A549 (cell line): ENCODE results near the gene PAIP1. TPM values are rescaled to one million over a fixed set of nuclear protein-coding genes. Genes with fewer than 3 reads are reported as not detected.
A peak's percentile ranks its signal among the peaks of the same experiment; 100 is the strongest.

Source experiments
- ATAC-seq, 2 experiments: fragments of 200-7000 bp in 1 of 2; fragments of >200 bp in 1 of 2; cut with Nextera tagmentation in 1 of 2; cut with Tn5 transposase in 1 of 2; 3 replicates each; pipeline versions ENCODE4 v1.8.0 to v1.9.1; 2018 to 2020; ENCODE audit warnings: mild to moderate bottlenecking in 1 of 2, moderate library complexity in 1 of 2
- CTCF ChIA-PET: fragments of 300-600 bp; sonication (Branson Sonifier 250); formaldehyde crosslinking; extraction: SDS; loops from one replicate; lab custom pipeline; 2021; ENCODE audit warnings: antibody characterized with exemption, inconsistent platforms; lab: Yijun Ruan, JAX
- POLR2A ChIA-PET: fragments of 350-600 bp; formaldehyde crosslinking; extraction: SDS; loops from one replicate; lab custom pipeline; 2021; ENCODE audit warnings: antibody characterized with exemption, inconsistent platforms; lab: Yijun Ruan, JAX
- DNase-seq, 2 experiments: peaks; one replicate each; pipeline versions ENCODE4 v3.0.0 to v3.0.0-alpha.2; 2011 to 2016; ENCODE audit warnings: low read depth in 1 of 2, low spot score in 1 of 2
- FAIRE-seq: peaks from 2 replicates; lab custom pipeline; 2011; peaks lifted over from hg19 to GRCh38; lab: Jason Lieb, UNC
- H3K27ac ChIP-seq, 2 experiments: fragments of >200 bp; sonication (Bioruptor Twin); formaldehyde crosslinking; 3 replicates each; pipeline ENCODE4 v1.5.1; 2016 to 2017
- H3K4me1 ChIP-seq: fragments of >200 bp; sonication (Bioruptor Twin); formaldehyde crosslinking; 3 replicates; pipeline ENCODE4 v1.6.1; 2016
- H3K4me2 ChIP-seq: fragments of >200 bp; sonication (Bioruptor Twin); formaldehyde crosslinking; 3 replicates; pipeline ENCODE4 v1.6.1; 2016
- H3K4me3 ChIP-seq: fragments of >200 bp; sonication (Bioruptor Twin); formaldehyde crosslinking; 3 replicates; pipeline ENCODE4 v1.5.1; 2016
- H3K9me3 ChIP-seq: fragments of >200 bp; sonication (Bioruptor Twin); formaldehyde crosslinking; 3 replicates; pipeline ENCODE4 v1.6.1; 2016
- CEBPB ChIP-seq, 2 experiments: fragments of >200 bp in 1 of 2; sonication (Bioruptor Twin) in 1 of 2; formaldehyde crosslinking in 1 of 2; IDR thresholded peaks; 2 replicates each; pipeline ENCODE4 v1.6.1; 2012 to 2016
- ELK1 ChIP-seq: fragments of 150-350 bp; IDR thresholded peaks from 2 replicates; pipeline ENCODE4 v1.6.1; 2014; ENCODE audit warnings: low read depth, mild to moderate bottlenecking, low read length
- EP300 ChIP-seq, 2 experiments: fragments of >200 bp; sonication (Bioruptor Twin); formaldehyde crosslinking; IDR thresholded peaks; 2 replicates in 1 of 2; 3 replicates in 1 of 2; pipeline ENCODE4 v1.6.1; 2016 to 2017
- FOSL2 ChIP-seq, 2 experiments: fragments of 450-650 bp in 1 of 2; fragments of >200 bp in 1 of 2; sonication (Bioruptor Twin) in 1 of 2; formaldehyde crosslinking; IDR thresholded peaks; 2 replicates each; pipeline versions ENCODE4 v1.5.0 to v1.6.1; 2016 to 2020; ENCODE audit warnings: mild to moderate bottlenecking in 1 of 2, moderate library complexity in 1 of 2
- FOXS1 ChIP-seq: fragments of 250-450 bp; sonication (Bioruptor Pico); IDR thresholded peaks from 2 replicates; pipeline ENCODE4 v1.5.0; 2020; ENCODE audit warnings: mild to moderate bottlenecking, moderate library complexity
- GATA3 ChIP-seq: IDR thresholded peaks from 2 replicates; pipeline ENCODE4 v1.6.1; 2012; ENCODE audit warnings: borderline replicate concordance
- HDAC2 ChIP-seq: fragments of 200-600 bp; sonication (generic); IDR thresholded peaks from 2 replicates; pipeline ENCODE4 v1.6.1; 2016
- HEYL ChIP-seq: fragments of 250-450 bp; sonication (Bioruptor Pico); IDR thresholded peaks from 2 replicates; pipeline ENCODE4 v1.8.0; 2021; ENCODE audit warnings: mild to moderate bottlenecking, moderate library complexity
- HOXB13 ChIP-seq: fragments of 250-450 bp; sonication (Bioruptor Pico); IDR thresholded peaks from 2 replicates; pipeline ENCODE4 v1.5.0; 2020; ENCODE audit warnings: low read depth, mild to moderate bottlenecking, moderate library complexity
- KDM5A ChIP-seq: fragments of 200-600 bp; sonication (generic); IDR thresholded peaks from 2 replicates; pipeline ENCODE4 v1.6.1; 2016; ENCODE audit warnings: antibody characterized with exemption, mild to moderate bottlenecking
- MAX ChIP-seq: IDR thresholded peaks from 2 replicates; pipeline ENCODE4 v1.6.1; 2012
- MAZ ChIP-seq: fragments of 150-350 bp; IDR thresholded peaks from 2 replicates; pipeline ENCODE4 v1.6.1; 2014; ENCODE audit warnings: antibody characterized with exemption, low read depth, low read length, borderline replicate concordance
- MYC ChIP-seq: IDR thresholded peaks from 2 replicates; pipeline ENCODE4 v1.6.1; 2012; ENCODE audit warnings: mild to moderate bottlenecking, inconsistent platforms, low read length, improper control_type of control experiment, borderline replicate concordance
- NFE2L2 ChIP-seq: fragments of 150-350 bp; conservative IDR thresholded peaks from 2 replicates; pipeline ENCODE4 v1.6.1; 2014; ENCODE audit warnings: low read length
- NR3C1 ChIP-seq: fragments of >200 bp; sonication (Bioruptor Twin); formaldehyde crosslinking; IDR thresholded peaks from 3 replicates; pipeline ENCODE4 v1.6.1; 2017
- POLR2A ChIP-seq: IDR thresholded peaks from 2 replicates; pipeline ENCODE4 v1.6.1; 2012; ENCODE audit warnings: mild to moderate bottlenecking, low read length
- RARB ChIP-seq: fragments of 250-450 bp; sonication (Bioruptor Pico); IDR thresholded peaks from 2 replicates; pipeline ENCODE4 v1.8.0; 2021; ENCODE audit warnings: mild to moderate bottlenecking, moderate library complexity
- REST ChIP-seq: fragments of 200-600 bp; sonication (generic); IDR thresholded peaks from 2 replicates; pipeline ENCODE4 v1.6.1; 2016; ENCODE audit warnings: antibody characterized with exemption, mild to moderate bottlenecking, moderate library complexity
- RNF2 ChIP-seq: fragments of 200-600 bp; sonication (generic); IDR thresholded peaks from 2 replicates; pipeline ENCODE4 v1.6.1; 2016; ENCODE audit warnings: low read depth, mild to moderate bottlenecking, antibody characterized with exemption, moderate library complexity, borderline replicate concordance
- SREBF2 ChIP-seq: fragments of 450-650 bp; IDR thresholded peaks from 2 replicates; pipeline ENCODE4 v1.6.1; 2014; ENCODE audit warnings: mild to moderate bottlenecking, moderate library complexity
- TFCP2L1 ChIP-seq: fragments of 250-450 bp; sonication (Bioruptor Pico); IDR thresholded peaks from 2 replicates; pipeline ENCODE4 v1.5.0; 2021; ENCODE audit warnings: mild to moderate bottlenecking
- ZFP36 ChIP-seq: fragments of 450-650 bp; IDR thresholded peaks from 2 replicates; pipeline ENCODE4 v1.6.1; 2014; ENCODE audit warnings: borderline replicate concordance; ENCODE audit not compliant: partially characterized antibody
- ZNF302 ChIP-seq: fragments of 250-450 bp; sonication (Bioruptor Pico); IDR thresholded peaks from 2 replicates; pipeline ENCODE4 v1.9.0; 2021; ENCODE audit warnings: inconsistent platforms, mild to moderate bottlenecking, moderate library complexity
- ZSCAN20 ChIP-seq: fragments of 250-450 bp; sonication (Bioruptor Pico); IDR thresholded peaks from 2 replicates; pipeline ENCODE4 v1.8.0; 2022; ENCODE audit warnings: mild to moderate bottlenecking, moderate library complexity
- whole genome bisulfite sequencing: methylation state at CpG from one replicate; pipeline ENCODE4 v1.1.6; 2017; ENCODE audit errors: missing lambda C conversion rate; 5-methylcytosine and 5-hydroxymethylcytosine counted together
- polyA plus RNA-seq, 4 experiments: library from polyadenylated mRNA; depleted of rRNA in 3 of 4; stranded (reverse); fragments of >200 nt; fragmentation: RNase III in 1 of 4; extraction: RNeasy Plus Mini Kit Qiagen cat#74134 plus additional on column Dnase treatment in 1 of 4; gene quantifications; 2 replicates in 3 of 4; 3 replicates in 1 of 4; pipeline ENCODE4 v1.2.3, GENCODE V29; 2011 to 2017
- TF ChIP-seq, protein P1 (sequence below): fragments of >200 bp; sonication (Bioruptor Twin); formaldehyde crosslinking; IDR thresholded peaks from 3 replicates; pipeline ENCODE4 v1.5.1; 2016
- TF ChIP-seq, protein P2 (sequence below): fragments of >200 bp; sonication (Bioruptor Twin); formaldehyde crosslinking; IDR thresholded peaks from 3 replicates; pipeline ENCODE4 v1.6.1; 2016

PAIP1 gene
- polyA plus RNA-seq, 2 of the 4 experiments (the other 2 are of a cell fraction), result 89.6 to 188 TPM

GRCh38 chr5:43514816-43515677 lies 41.8 kb downstream of the PAIP1 start, which contains the start of gene C5orf34 (continued):
- TF ChIP-seq, protein P1, sequence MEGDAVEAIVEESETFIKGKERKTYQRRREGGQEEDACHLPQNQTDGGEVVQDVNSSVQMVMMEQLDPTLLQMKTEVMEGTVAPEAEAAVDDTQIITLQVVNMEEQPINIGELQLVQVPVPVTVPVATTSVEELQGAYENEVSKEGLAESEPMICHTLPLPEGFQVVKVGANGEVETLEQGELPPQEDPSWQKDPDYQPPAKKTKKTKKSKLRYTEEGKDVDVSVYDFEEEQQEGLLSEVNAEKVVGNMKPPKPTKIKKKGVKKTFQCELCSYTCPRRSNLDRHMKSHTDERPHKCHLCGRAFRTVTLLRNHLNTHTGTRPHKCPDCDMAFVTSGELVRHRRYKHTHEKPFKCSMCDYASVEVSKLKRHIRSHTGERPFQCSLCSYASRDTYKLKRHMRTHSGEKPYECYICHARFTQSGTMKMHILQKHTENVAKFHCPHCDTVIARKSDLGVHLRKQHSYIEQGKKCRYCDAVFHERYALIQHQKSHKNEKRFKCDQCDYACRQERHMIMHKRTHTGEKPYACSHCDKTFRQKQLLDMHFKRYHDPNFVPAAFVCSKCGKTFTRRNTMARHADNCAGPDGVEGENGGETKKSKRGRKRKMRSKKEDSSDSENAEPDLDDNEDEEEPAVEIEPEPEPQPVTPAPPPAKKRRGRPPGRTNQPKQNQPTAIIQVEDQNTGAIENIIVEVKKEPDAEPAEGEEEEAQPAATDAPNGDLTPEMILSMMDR, result no peak
- TF ChIP-seq ZSCAN20 (CRISPR knock-in tag) (no peak), HEYL (no peak), SREBF2 (no peak), NFE2L2 (no peak), ZFP36 (no peak), EP300 (IDR thresholded peaks at IDR 0.05) (no peak), MYC (no peak; the same call in 1 of the 2 replicates), FOXS1 (CRISPR knock-in tag) (no peak), FOSL2 (IDR thresholded peaks at IDR 0.05) (no peak), FOSL2 (CRISPR knock-in tag; IDR thresholded peaks at IDR 0.05) (no peak), MAZ (no peak), POLR2A (peak; percentile 78), NR3C1 (no peak), GATA3 (no peak), RARB (no peak), ZNF302 (CRISPR knock-in tag) (no peak), ELK1 (no peak), RNF2 (no peak), CEBPB (IDR thresholded peaks at IDR 0.05) (no peak), KDM5A (peak; percentile 70), HOXB13 (CRISPR knock-in tag) (no peak), TFCP2L1 (CRISPR knock-in tag) (no peak), HDAC2 (no peak; the same call in 1 of the 2 replicates), MAX (peak; percentile 55; the same call in 1 of the 2 replicates)
- TF ChIP-seq, protein P2, sequence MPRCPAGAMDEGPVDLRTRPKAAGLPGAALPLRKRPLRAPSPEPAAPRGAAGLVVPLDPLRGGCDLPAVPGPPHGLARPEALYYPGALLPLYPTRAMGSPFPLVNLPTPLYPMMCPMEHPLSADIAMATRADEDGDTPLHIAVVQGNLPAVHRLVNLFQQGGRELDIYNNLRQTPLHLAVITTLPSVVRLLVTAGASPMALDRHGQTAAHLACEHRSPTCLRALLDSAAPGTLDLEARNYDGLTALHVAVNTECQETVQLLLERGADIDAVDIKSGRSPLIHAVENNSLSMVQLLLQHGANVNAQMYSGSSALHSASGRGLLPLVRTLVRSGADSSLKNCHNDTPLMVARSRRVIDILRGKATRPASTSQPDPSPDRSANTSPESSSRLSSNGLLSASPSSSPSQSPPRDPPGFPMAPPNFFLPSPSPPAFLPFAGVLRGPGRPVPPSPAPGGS, result peak; percentile 74; the same call in 1 of the 3 replicates

DNA sequence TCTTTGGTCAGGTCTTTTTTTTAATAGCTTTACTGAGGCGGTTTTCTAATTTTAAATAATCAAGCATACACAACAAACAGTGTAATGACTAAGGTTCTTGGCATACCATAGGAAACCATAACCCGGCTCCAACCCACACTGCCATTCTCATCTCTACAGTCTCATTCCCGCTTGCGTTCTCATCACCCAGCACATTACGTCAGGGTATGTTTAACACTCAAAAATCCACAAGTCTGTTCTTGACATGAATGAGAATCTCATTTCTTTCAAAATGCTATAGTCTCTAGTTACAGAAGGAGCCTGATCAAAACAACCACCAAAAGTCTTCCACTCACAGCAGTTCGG lies 42.4 kb downstream of the PAIP1 start:
- Histone ChIP-seq H3K9me3 (no peaks in the 10 kb centered on the region), H3K27ac (peak overlapping the region; percentile 84 to 88), H3K4me3 (peak overlapping the region; percentile 72)
- TF ChIP-seq REST (no peak), ZSCAN20 (CRISPR knock-in tag) (no peak), NR3C1 (no peak)
- TF ChIP-seq, all 56 proteins: peak for 0
- WGBS, result 1% methylated on average over 6 of the region's 6 CpGs
- ChIA-PET CTCF (interaction anchor here (1.6 kb wide), 1 partner anchor 30 kb away, joined by 5 read pairs; the partner anchor contains the start of gene TMEM267), POLR2A (interaction anchor here (0.6 to 2.2 kb wide), 9 partner anchors 10 to 393 kb away, joined by 3 to 41 read pairs (median 6); partner anchors contain the start of genes HMGCS1 and TMEM267)
- no peak for FAIRE-seq
- H3K4me1 ChIP-seq, result peaks cover 10% of the 10 kb centered on the region; the same call in 2 of the 3 replicates
- DNase-seq, result peak in 1 of 2 experiments; percentile 49
- peak overlapping the region; percentile 92 for H3K4me2 ChIP-seq
- peak; percentile 58 to 65; a peak in 5 of 6 replicates for ATAC-seq
